Mesothelial cell of epicardium (in vitro differentiated cells): ENCODE measurements around the gene SERPINB13. TPM values are rescaled to one million over a fixed set of nuclear protein-coding genes. Genes with fewer than 3 reads are reported as not detected.

ENCODE experiments used
- DNase-seq, 2 experiments: peaks; one replicate each; pipeline ENCODE4 v3.0.0; 2021; ENCODE audit warnings: low spot score in 2 of 2; ENCODE audit not compliant: unreplicated experiment in 2 of 2
- H3K27ac Mint-ChIP-seq: 2 replicates; pipeline ENCODE4 v1.8.0; 2021; ENCODE audit warnings: mixed read lengths
- H3K27me3 Mint-ChIP-seq: 2 replicates; pipeline ENCODE4 v1.8.0; 2021; ENCODE audit warnings: low read depth, mixed read lengths
- H3K36me3 Mint-ChIP-seq: 2 replicates; pipeline ENCODE4 v1.8.0; 2021; ENCODE audit warnings: mixed read lengths
- H3K4me1 Mint-ChIP-seq: 2 replicates; pipeline ENCODE4 v1.8.0; 2021; ENCODE audit warnings: mixed read lengths
- H3K4me3 Mint-ChIP-seq: 2 replicates; pipeline ENCODE4 v1.8.0; 2021; ENCODE audit warnings: mild to moderate bottlenecking, moderate library complexity, mixed read lengths
- H3K9me3 Mint-ChIP-seq: 2 replicates; pipeline ENCODE4 v1.8.0; 2021; ENCODE audit warnings: mixed read lengths
- total RNA-seq: library from RNA; stranded (reverse); gene quantifications from 3 replicates; pipeline ENCODE4 v1.2.1, GENCODE V29; 2021
- TF ChIP-seq, protein P1 (sequence below): fragments of 200-600 bp; sonication (generic); IDR thresholded peaks from one replicate; pipeline ENCODE4 v1.5.0; 2021; ENCODE audit warnings: antibody characterized with exemption; ENCODE audit not compliant: unreplicated experiment

Gene SERPINB13
- total RNA-seq, 1 donor from 2014 or later: 0.38 TPM

DNA sequence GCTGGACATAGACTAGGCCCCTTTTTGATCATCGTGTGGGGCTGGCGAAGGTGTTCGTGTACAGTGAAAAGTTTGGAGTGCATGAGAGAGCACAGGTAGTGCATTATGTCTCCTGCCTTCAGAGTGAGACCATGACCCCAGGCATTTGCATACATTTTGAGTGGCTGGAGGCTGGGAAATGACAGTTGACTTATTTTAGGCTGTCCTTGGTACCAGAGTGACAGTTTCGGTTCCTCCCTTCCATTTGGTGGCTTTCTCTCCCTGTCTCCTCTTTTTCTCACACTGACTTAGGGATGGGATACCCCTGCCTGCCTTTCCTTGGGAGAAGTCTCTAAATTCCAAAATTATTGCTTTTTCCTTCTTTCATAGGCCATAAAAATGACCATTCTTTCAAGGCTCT is 24.9 kb upstream of the SERPINB13 start:
- H3K4me3 Mint-ChIP-seq: no peak overlapping the region
- H3K27me3 Mint-ChIP-seq: peaks cover 25% of the 10 kb centered on the region
- H3K9me3 Mint-ChIP-seq: no peaks in the 10 kb centered on the region
- no peaks in the 10 kb centered on the region for H3K36me3 Mint-ChIP-seq
- DNase-seq: no peak
- no peak overlapping the region for H3K27ac Mint-ChIP-seq
- no peaks in the 10 kb centered on the region for H3K4me1 Mint-ChIP-seq
- TF ChIP-seq, protein P1, sequence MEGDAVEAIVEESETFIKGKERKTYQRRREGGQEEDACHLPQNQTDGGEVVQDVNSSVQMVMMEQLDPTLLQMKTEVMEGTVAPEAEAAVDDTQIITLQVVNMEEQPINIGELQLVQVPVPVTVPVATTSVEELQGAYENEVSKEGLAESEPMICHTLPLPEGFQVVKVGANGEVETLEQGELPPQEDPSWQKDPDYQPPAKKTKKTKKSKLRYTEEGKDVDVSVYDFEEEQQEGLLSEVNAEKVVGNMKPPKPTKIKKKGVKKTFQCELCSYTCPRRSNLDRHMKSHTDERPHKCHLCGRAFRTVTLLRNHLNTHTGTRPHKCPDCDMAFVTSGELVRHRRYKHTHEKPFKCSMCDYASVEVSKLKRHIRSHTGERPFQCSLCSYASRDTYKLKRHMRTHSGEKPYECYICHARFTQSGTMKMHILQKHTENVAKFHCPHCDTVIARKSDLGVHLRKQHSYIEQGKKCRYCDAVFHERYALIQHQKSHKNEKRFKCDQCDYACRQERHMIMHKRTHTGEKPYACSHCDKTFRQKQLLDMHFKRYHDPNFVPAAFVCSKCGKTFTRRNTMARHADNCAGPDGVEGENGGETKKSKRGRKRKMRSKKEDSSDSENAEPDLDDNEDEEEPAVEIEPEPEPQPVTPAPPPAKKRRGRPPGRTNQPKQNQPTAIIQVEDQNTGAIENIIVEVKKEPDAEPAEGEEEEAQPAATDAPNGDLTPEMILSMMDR: no peak

DNA sequence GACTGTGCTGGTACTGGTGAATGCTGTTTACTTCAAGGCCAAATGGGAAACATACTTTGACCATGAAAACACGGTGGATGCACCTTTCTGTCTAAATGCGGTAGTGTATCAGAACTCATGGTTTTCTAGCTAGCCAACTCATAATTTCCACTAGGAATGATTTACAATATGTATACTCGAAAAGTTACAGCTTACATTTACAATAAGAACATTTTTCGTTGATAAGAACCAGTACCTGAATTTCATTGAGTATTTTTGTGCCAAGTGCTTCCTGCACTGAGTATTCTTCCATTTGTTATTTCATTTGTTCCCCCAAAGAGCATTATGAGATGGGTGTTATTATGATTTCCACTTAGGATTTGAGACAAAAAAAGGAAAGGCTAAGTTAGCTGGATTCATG is 23.1 kb upstream of the SERPINB13 start:
- Mint-ChIP-seq H3K4me3 (no peak overlapping the region), H3K36me3 (no peaks in the 10 kb centered on the region), H3K4me1 (no peaks in the 10 kb centered on the region), H3K9me3 (no peaks in the 10 kb centered on the region), H3K27me3 (peaks cover 29% of the 10 kb centered on the region), H3K27ac (no peak overlapping the region)
- no peak for DNase-seq
- TF ChIP-seq, protein P1: no peak

DNA sequence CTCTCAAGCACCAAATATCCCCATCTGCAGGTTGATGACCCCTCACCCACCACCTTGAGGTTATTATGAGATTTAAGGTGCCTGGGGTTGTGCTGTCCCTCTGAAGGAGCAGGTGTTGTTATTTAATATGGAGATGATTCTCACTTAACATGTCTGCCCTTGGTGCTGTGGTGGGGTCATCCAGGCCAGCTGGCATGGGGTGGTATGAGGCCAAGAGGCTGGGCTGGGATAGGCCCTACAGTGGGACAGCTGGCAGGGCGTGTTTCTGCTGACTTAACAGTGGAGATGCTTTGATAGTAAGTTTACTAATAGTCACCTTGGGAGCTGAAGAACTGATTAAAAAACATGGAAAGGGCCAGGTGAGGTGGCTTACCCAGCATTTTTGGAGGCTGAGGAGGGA is 22.6 kb upstream of the SERPINB13 start:
- no peak overlapping the region for H3K27ac Mint-ChIP-seq
- H3K4me1 Mint-ChIP-seq: no peaks in the 10 kb centered on the region
- H3K36me3 Mint-ChIP-seq: no peaks in the 10 kb centered on the region
- DNase-seq: no peak
- H3K4me3 Mint-ChIP-seq: no peak overlapping the region
- H3K9me3 Mint-ChIP-seq: no peaks in the 10 kb centered on the region
- TF ChIP-seq, protein P1: no peak
- H3K27me3 Mint-ChIP-seq: peaks cover 25% of the 10 kb centered on the region

DNA sequence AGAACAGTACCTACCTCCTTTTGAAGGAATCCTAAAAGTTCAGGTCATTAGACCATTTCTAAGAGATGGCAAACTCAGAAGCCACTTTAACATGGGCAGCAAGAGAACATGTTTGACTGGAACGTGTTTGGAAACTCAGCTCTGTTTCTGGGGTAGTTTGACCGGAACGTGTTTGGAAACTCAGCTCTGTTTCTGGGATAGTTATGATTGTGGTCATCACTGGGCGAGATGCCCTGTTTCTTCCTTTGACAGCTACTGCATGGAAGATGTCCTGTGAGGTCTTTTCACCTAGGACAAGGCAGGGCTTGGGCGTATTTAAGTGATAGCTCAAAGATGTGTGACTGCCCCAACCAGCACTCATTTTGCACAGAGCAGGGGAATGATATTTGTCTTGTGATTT is 19.9 kb upstream of the SERPINB13 start:
- TF ChIP-seq, protein P1: no peak
- Mint-ChIP-seq H3K36me3 (no peaks in the 10 kb centered on the region), H3K4me3 (no peak overlapping the region), H3K27me3 (peaks cover 25% of the 10 kb centered on the region), H3K27ac (no peak overlapping the region), H3K9me3 (no peaks in the 10 kb centered on the region), H3K4me1 (peaks cover 10% of the 10 kb centered on the region)
- no peak for DNase-seq

DNA sequence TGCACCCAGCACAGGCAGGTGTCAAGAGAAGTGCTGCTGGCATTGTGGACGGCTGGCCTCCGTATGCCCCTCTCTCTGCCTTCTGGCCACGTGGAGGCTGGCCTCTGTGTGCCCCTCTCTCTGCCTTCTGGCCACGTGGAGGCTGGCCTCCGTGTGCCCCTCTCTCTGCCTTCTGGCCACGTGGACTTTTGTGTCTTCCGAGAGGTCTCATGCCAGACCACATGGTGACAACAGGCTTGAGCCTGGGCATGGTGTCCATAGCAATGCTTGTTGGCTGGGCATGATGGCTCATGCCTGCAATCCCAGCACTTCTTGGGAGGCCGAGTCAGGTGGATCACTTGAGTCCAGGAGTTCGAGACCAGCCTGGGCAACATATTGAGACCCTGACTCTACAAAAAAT is 19.3 kb upstream of the SERPINB13 start:
- Mint-ChIP-seq H3K27ac (no peak overlapping the region), H3K27me3 (peaks cover 25% of the 10 kb centered on the region), H3K36me3 (no peaks in the 10 kb centered on the region), H3K4me3 (no peak overlapping the region), H3K9me3 (no peaks in the 10 kb centered on the region), H3K4me1 (peaks cover 10% of the 10 kb centered on the region)
- TF ChIP-seq, protein P1: no peak
- DNase-seq: no peak

DNA sequence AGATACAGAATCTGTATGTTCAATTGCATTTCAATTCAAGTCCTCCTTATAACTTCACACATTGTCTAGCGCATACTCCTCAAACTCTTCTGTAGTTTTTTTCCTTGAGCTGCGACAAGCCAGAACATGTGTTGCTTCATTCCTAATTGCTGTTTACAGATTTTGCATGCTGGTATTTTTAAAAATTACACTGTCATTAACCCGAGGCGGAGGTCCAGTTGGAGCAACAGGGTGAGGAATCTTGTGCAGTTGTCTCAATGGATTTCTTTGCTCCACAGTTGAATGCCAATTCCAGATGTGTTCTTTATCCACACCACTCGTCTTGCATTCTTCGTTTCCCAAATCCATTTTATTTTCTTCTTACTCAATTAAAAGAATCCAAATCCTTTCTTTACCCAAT is 16.4 kb upstream of the SERPINB13 start:
- no peak for DNase-seq
- no peak overlapping the region for H3K4me3 Mint-ChIP-seq
- H3K9me3 Mint-ChIP-seq: no peaks in the 10 kb centered on the region
- TF ChIP-seq, protein P1: no peak
- H3K4me1 Mint-ChIP-seq: peaks cover 12% of the 10 kb centered on the region
- no peaks in the 10 kb centered on the region for H3K36me3 Mint-ChIP-seq
- H3K27ac Mint-ChIP-seq: no peak overlapping the region
- peaks cover 25% of the 10 kb centered on the region for H3K27me3 Mint-ChIP-seq
